HepG2 (cell line): Measurements from ENCODE around the gene SCAF11. TPM values are rescaled to one million over a fixed set of nuclear protein-coding genes. Genes with fewer than 3 reads are reported as not detected.

Experiments
- ATAC-seq: fragments of 200-7000 bp; cut with Tn5 transposase; 3 replicates; pipeline ENCODE4 v1.9.1; 2020; ENCODE audit warnings: mild to moderate bottlenecking, moderate library complexity
- BruUV-seq: library from RNA; stranded (reverse); fragments of 400-500 nt; replicated peaks from 2 replicates; lab custom pipeline; 2021; lab: Mats Ljungman, UMichigan
- CTCF ChIA-PET: fragments of 300-600 bp; formaldehyde crosslinking; extraction: SDS; loops from one replicate; lab custom pipeline; 2021; ENCODE audit warnings: low total read pairs, inconsistent platforms, low intra/inter-chr PET ratio; lab: Yijun Ruan, JAX
- POLR2A ChIA-PET: fragments of 350-600 bp; sonication (Branson Sonifier 250); formaldehyde crosslinking; loops from one replicate; lab custom pipeline; 2020; ENCODE audit warnings: antibody characterized with exemption, inconsistent platforms; lab: Yijun Ruan, JAX
- DNase-seq: peaks from one replicate; pipeline ENCODE4 v3.0.0-alpha.2; 2015; ENCODE audit warnings: low spot score
- FAIRE-seq: peaks from 3 replicates; lab custom pipeline; 2011; peaks lifted over from hg19 to GRCh38; lab: Jason Lieb, UNC
- H2AFZ ChIP-seq: one replicate; pipeline ENCODE4 v1.6.1; 2011; ENCODE audit warnings: low read length, inconsistent platforms
- H3K27ac ChIP-seq: fragments of 300-600 bp; 3 replicates; pipeline ENCODE4 v1.8.0; 2011; ENCODE audit warnings: mixed run types, mild to moderate bottlenecking, mixed read lengths, low read length, inconsistent platforms; ENCODE audit not compliant: insufficient read depth; ENCODE audit errors: extremely low read length
- H3K27me3 ChIP-seq, 2 experiments: fragments of 200-600 bp in 1 of 2; 2 replicates in 1 of 2; 3 replicates in 1 of 2; pipeline versions ENCODE4 v1.6.0 to v1.8.0; 2011; ENCODE audit warnings: low read length in 2 of 2, mild to moderate bottlenecking in 2 of 2, moderate library complexity in 2 of 2, inconsistent platforms in 1 of 2; ENCODE audit not compliant: insufficient read depth in 2 of 2, control insufficient read depth in 1 of 2
- H3K36me3 ChIP-seq, 2 experiments: fragments of 200-600 bp in 1 of 2; replicated peaks in 1 of 2; 2 replicates in 1 of 2; 3 replicates in 1 of 2; pipeline versions ENCODE4 v1.5.1 to v1.8.0; 2011; ENCODE audit warnings: low read length in 2 of 2, inconsistent platforms in 1 of 2; ENCODE audit not compliant: insufficient read depth in 2 of 2, control insufficient read depth in 1 of 2
- H3K4me1 ChIP-seq: 2 replicates; pipeline ENCODE4 v1.5.1; 2012; ENCODE audit warnings: low read length, inconsistent platforms; ENCODE audit not compliant: insufficient read depth
- H3K4me2 ChIP-seq: 2 replicates; pipeline ENCODE4 v1.6.0; 2011; ENCODE audit warnings: low read depth, low read length, inconsistent platforms
- H3K4me3 ChIP-seq, 3 experiments: fragments of 200-600 bp in 1 of 3; sonication (generic), shearing (Covaris generic) in 1 of 3; replicated peaks in 1 of 3; 2 replicates each; pipeline ENCODE4 v1.5.1; 2011 to 2016; ENCODE audit warnings: low read length in 3 of 3, inconsistent platforms in 2 of 3, low read depth in 2 of 3, mild to moderate bottlenecking in 2 of 3, control low read depth in 1 of 3, mixed read lengths in 1 of 3; ENCODE audit not compliant: insufficient read depth in 1 of 3
- H3K79me2 ChIP-seq: one replicate; pipeline ENCODE4 v1.6.1; 2011; ENCODE audit warnings: low read length, inconsistent platforms; ENCODE audit not compliant: insufficient read depth
- H3K9ac ChIP-seq: 2 replicates; pipeline ENCODE4 v1.6.0; 2011; ENCODE audit warnings: mild to moderate bottlenecking, low read depth, low read length, inconsistent platforms; ENCODE audit not compliant: insufficient read depth
- H3K9me3 ChIP-seq: 2 replicates; pipeline ENCODE4 v1.5.1; 2012; ENCODE audit warnings: mild to moderate bottlenecking, low read length
- H4K20me1 ChIP-seq: 2 replicates; pipeline ENCODE4 v1.6.0; 2011; ENCODE audit warnings: inconsistent platforms, mild to moderate bottlenecking, low read length, moderate library complexity; ENCODE audit not compliant: insufficient read depth
- MZF1 ChIP-seq: sonication (generic); formaldehyde crosslinking; IDR thresholded peaks from 2 replicates; pipeline ENCODE4 v1.8.1; 2023; ENCODE audit warnings: mild to moderate bottlenecking, missing genetic modification reagents, borderline replicate concordance
- NRL ChIP-seq: sonication (generic); formaldehyde crosslinking; IDR thresholded peaks from 2 replicates; pipeline ENCODE4 v1.5.0; 2020; ENCODE audit warnings: missing genetic modification reagents, mild to moderate bottlenecking, moderate library complexity, borderline replicate concordance
- SRY ChIP-seq: sonication (generic); formaldehyde crosslinking; IDR thresholded peaks from 2 replicates; pipeline ENCODE4 v1.8.0; 2022; ENCODE audit warnings: mild to moderate bottlenecking, missing genetic modification reagents
- TAF1 ChIP-seq: sonication (generic); formaldehyde crosslinking; IDR thresholded peaks from 2 replicates; pipeline ENCODE4 v1.4.0; 2020; ENCODE audit warnings: missing genetic modification reagents
- TCF7L2 ChIP-seq: IDR thresholded peaks from 2 replicates; pipeline ENCODE4 v1.6.1; 2011; ENCODE audit warnings: mild to moderate bottlenecking, low read depth, low read length, moderate library complexity
- TFDP2 ChIP-seq: sonication (generic); formaldehyde crosslinking; IDR thresholded peaks from 2 replicates; pipeline ENCODE4 v1.4.0; 2020; ENCODE audit warnings: missing genetic modification reagents
- ZFP36L2 ChIP-seq: sonication (generic); formaldehyde crosslinking; IDR thresholded peaks from 2 replicates; pipeline ENCODE4 v1.4.0; 2020; ENCODE audit warnings: missing genetic modification reagents
- WGBS: methylation state at CpG from one replicate; pipeline ENCODE4 v1.1.6; 2017; ENCODE audit warnings: low lambda C conversion rate; 5-methylcytosine and 5-hydroxymethylcytosine counted together
- in situ Hi-C: cut with HindIII; loops from 2 replicates; pipeline ENCODE4 v1.10.0; 2017; ENCODE audit warnings: low pct_unique_long_range_greater_than_20kb; ENCODE audit not compliant: extremely low pct_ligation_motif_present
- intact Hi-C: fragments of 100-400 bp; cut with micrococcal nuclease; formaldehyde crosslinking; loops from one replicate; pipeline ENCODE4 v1.10.0; 2022; ENCODE audit not compliant: unreplicated experiment
- polyA plus RNA-seq, 8 experiments: library from polyadenylated mRNA; depleted of rRNA in 3 of 8; stranded (reverse) in 7 of 8; unstranded in 1 of 8; fragments of >200 nt; fragmentation: Illumina TruSeq in 4 of 8; extraction: Trizol in 4 of 8; gene quantifications; 2 replicates each; pipeline versions ENCODE4 v1.2.1 to v1.2.3, GENCODE V29; 2011 to 2016; ENCODE audit warnings: low read depth in 4 of 8, missing spikeins in 1 of 8, mixed read lengths in 1 of 8; ENCODE audit not compliant: insufficient read depth in 1 of 8
- total RNA-seq, 5 experiments: library from RNA; depleted of rRNA; stranded (reverse); fragments of >200 nt; fragmentation: Illumina TruSeq; extraction: Trizol; gene quantifications; 2 replicates each; pipeline ENCODE4 v1.2.3, GENCODE V29; 2016; ENCODE audit warnings: low read depth in 1 of 5
- TF ChIP-seq, protein P1 (sequence below): sonication (generic); formaldehyde crosslinking; IDR thresholded peaks from 2 replicates; pipeline ENCODE4 v1.4.0; 2020; ENCODE audit warnings: low read depth, mild to moderate bottlenecking, missing genetic modification reagents
- TF ChIP-seq, protein P2 (sequence below): sonication (generic); formaldehyde crosslinking; IDR thresholded peaks from 2 replicates; pipeline ENCODE4 v1.5.0; 2020; ENCODE audit warnings: mild to moderate bottlenecking, missing genetic modification reagents

SCAF11 gene
- total and polyA plus RNA-seq, 2 of the 13 experiments (the other 11 are each of a cell fraction or from before 2014, with no cell fraction given) = 26.9 to 38.3 TPM

DNA sequence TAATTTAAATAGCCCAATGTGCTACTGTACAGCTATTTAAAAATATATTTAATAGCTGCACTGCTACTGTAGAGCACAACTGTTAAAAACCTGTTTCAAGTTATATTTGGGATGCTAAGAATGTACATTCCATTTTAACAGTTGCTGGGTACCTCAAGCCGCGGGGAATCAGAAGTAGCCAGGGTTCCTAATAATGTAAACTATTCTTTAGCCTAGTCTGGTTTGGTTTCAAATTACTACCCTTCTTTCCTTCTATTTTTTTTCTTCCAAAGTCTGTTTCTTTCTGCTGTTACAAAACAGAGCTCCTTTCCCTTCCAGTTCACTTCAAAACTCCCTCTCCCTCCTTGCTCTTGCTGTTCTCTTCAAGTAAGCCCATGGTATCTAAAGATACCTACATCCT lies 21.3 kb downstream of the SCAF11 start:
- H3K4me1 ChIP-seq = peaks cover 12% of the 10 kb centered on the region
- H3K9me3 ChIP-seq = no peaks in the 10 kb centered on the region
- no peak overlapping the region for H2AFZ ChIP-seq
- FAIRE-seq = no peak
- peaks cover 91% of the 10 kb centered on the region for H3K79me2 ChIP-seq
- POLR2A ChIA-PET = no interaction called here
- no TSS peak for BruUV-seq
- CTCF ChIA-PET = no interaction called here
- intact Hi-C loops (no loop called here), in situ Hi-C loops (no loop called here)
- DNase-seq = no peak
- no peak overlapping the region for H3K4me2 ChIP-seq
- no peak for ATAC-seq
- no peak overlapping the region for H3K4me3 ChIP-seq
- peaks cover 2 to 33% of the 10 kb centered on the region in 2 experiments; a peak in 3 of 5 replicates for H3K36me3 ChIP-seq
- H3K9ac ChIP-seq = no peak overlapping the region
- TF ChIP-seq SRY (CRISPR knock-in tag) (no peak), NRL (CRISPR knock-in tag) (no peak), TFDP2 (no peak), TCF7L2 (no peak)
- TF ChIP-seq, protein P1, sequence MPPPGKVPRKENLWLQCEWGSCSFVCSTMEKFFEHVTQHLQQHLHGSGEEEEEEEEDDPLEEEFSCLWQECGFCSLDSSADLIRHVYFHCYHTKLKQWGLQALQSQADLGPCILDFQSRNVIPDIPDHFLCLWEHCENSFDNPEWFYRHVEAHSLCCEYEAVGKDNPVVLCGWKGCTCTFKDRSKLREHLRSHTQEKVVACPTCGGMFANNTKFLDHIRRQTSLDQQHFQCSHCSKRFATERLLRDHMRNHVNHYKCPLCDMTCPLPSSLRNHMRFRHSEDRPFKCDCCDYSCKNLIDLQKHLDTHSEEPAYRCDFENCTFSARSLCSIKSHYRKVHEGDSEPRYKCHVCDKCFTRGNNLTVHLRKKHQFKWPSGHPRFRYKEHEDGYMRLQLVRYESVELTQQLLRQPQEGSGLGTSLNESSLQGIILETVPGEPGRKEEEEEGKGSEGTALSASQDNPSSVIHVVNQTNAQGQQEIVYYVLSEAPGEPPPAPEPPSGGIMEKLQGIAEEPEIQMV (CRISPR knock-in tag) = no peak
- WGBS = 100% methylated on average over 1 of the region's 2 CpGs
- H3K27ac ChIP-seq = no peak overlapping the region
- peaks cover 23% of the 10 kb centered on the region; the same call in 1 of the 2 replicates for H4K20me1 ChIP-seq
- no peaks in the 10 kb centered on the region for H3K27me3 ChIP-seq

DNA sequence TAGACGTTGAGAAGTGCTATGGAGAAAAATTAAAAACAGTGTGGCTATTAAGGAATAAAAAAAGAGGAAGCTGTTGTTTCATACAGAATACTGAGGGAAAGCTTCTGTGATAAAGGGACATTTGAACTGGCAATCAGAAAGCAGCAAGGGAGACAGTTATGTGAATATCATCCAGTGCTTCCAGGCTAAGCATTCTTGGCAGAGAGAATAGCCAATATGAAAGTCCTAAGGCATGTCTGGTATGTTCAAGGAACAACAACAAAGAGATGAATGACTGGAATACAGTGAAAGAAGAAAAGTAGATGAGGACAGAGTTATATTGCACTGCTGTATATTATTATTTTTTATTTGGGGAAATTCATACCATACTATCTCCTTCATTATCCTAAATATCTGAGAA lies 23.9 kb downstream of the SCAF11 start:
- Histone ChIP-seq H3K27ac (no peak overlapping the region), H3K4me2 (no peak overlapping the region), H4K20me1 (peaks cover 18% of the 10 kb centered on the region; the same call in 1 of the 2 replicates), H3K36me3 (peaks cover 6 to 36% of the 10 kb centered on the region in 2 experiments; a peak in 4 of 5 replicates), H3K9ac (no peak overlapping the region), H3K4me3 (no peak overlapping the region), H3K27me3 (no peaks in the 10 kb centered on the region), H3K9me3 (no peaks in the 10 kb centered on the region), H2AFZ (no peak overlapping the region), H3K79me2 (peaks cover 83% of the 10 kb centered on the region), H3K4me1 (no peaks in the 10 kb centered on the region)
- in situ Hi-C loops (no loop called here), intact Hi-C loops (no loop called here)
- FAIRE-seq (no peak), DNase-seq (peak; percentile 11), ATAC-seq (no peak; the same call in 2 of the 3 replicates)
- no TSS peak for BruUV-seq
- POLR2A ChIA-PET = no interaction called here
- CTCF ChIA-PET = no interaction called here
- TF ChIP-seq TAF1 = no peak
- no peak for TF ChIP-seq ZFP36L2 (CRISPR knock-in tag)
- TF ChIP-seq, protein P2, sequence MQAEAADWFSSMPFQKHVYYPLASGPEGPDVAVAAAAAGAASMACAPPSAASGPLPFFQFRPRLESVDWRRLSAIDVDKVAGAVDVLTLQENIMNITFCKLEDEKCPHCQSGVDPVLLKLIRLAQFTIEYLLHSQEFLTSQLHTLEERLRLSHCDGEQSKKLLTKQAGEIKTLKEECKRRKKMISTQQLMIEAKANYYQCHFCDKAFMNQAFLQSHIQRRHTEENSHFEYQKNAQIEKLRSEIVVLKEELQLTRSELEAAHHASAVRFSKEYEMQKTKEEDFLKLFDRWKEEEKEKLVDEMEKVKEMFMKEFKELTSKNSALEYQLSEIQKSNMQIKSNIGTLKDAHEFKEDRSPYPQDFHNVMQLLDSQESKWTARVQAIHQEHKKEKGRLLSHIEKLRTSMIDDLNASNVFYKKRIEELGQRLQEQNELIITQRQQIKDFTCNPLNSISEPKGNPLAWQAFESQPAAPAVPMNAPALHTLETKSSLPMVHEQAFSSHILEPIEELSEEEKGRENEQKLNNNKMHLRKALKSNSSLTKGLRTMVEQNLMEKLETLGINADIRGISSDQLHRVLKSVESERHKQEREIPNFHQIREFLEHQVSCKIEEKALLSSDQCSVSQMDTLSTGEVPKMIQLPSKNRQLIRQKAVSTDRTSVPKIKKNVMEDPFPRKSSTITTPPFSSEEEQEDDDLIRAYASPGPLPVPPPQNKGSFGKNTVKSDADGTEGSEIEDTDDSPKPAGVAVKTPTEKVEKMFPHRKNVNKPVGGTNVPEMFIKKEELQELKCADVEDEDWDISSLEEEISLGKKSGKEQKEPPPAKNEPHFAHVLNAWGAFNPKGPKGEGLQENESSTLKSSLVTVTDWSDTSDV = no peak
- no peak for TF ChIP-seq MZF1 (CRISPR knock-in tag)
- 93% methylated on average over 1 of the region's 1 CpG for WGBS
